GM18499 (cell line): Measurements from ENCODE around the gene C5AR2.
"Not testable (repeated sequence)": the region's sequence is repeated elsewhere in the genome, so short reads cannot be mapped to it uniquely, and the experiment has no call there.

Source experiments
- ATAC-seq: cut with Tn5 transposase; IDR thresholded peaks from one replicate; pipeline ENCODE4 v1.9.1; 2021; ENCODE audit warnings: moderate number of reproducible peaks; ENCODE audit not compliant: insufficient read depth, unreplicated experiment

Gene C5AR2

GRCh38 chr19:47322058-47322457 lies 9.9 kb upstream of the C5AR2 start:
- no peak for ATAC-seq

GRCh38 chr19:47323409-47323808 lies 8.6 kb upstream of the C5AR2 start:
- no peak for ATAC-seq

GRCh38 chr19:47323872-47324271 lies 8.1 kb upstream of the C5AR2 start:
- no peak for ATAC-seq

- ATAC-seq = no peak
Measured at GRCh38 chr19:47324502-47324901, 7.5 kb upstream of the C5AR2 start.

GRCh38 chr19:47330466-47330869 lies 1.5 kb upstream of the C5AR2 start:
- ATAC-seq = no peak

GRCh38 chr19:47331490-47331889 lies 485 bp upstream of the C5AR2 start:
- ATAC-seq = no peak

GRCh38 chr19:47336765-47337718 lies 5.1 kb downstream of the C5AR2 start:
- not testable (repeated sequence) for ATAC-seq

- no peak for ATAC-seq
Measured at GRCh38 chr19:47339196-47339880, 7.4 kb downstream of the C5AR2 start.

- ATAC-seq = no peak
Measured at GRCh38 chr19:47340477-47341208, 8.7 kb downstream of the C5AR2 start.

- no peak for ATAC-seq
Measured at GRCh38 chr19:47341734-47342133, 9.8 kb downstream of the C5AR2 start.

GRCh38 chr19:47343194-47343802 lies 11.3 kb downstream of the C5AR2 start:
- no peak for ATAC-seq

- no peak for ATAC-seq
Measured at GRCh38 chr19:47344425-47344824, 12.4 kb downstream of the C5AR2 start.

- ATAC-seq = not testable (repeated sequence)
Measured at GRCh38 chr19:47346024-47346423, 14.0 kb downstream of the C5AR2 start.

- ATAC-seq = peak; percentile 93
Measured at GRCh38 chr19:47348819-47349795, 17.1 kb downstream of the C5AR2 start, which contains the start of gene DHX34. Gene DHX34, plus strand, starts transcription at chr19:47349315. Its CDS starts 3,716 bp downstream, at chr19:47353031.

GRCh38 chr19:47350630-47351029 lies 18.7 kb downstream of the C5AR2 start:
- ATAC-seq = no peak

GRCh38 chr19:47351548-47351947 lies 19.6 kb downstream of the C5AR2 start:
- no peak for ATAC-seq

- no peak for ATAC-seq
Measured at GRCh38 chr19:47352095-47352494, 20.1 kb downstream of the C5AR2 start.

- ATAC-seq = no peak
Measured at GRCh38 chr19:47353307-47353712, 21.3 kb downstream of the C5AR2 start.

- no peak for ATAC-seq
Measured at GRCh38 chr19:47356900-47357299, 24.9 kb downstream of the C5AR2 start.
